WERI-Rb-1 (cell line): ENCODE measurements around the gene NIPA2.
A peak's percentile ranks its signal among the peaks of the same experiment; 100 is the strongest.

Experiments used
- DNase-seq: peaks from one replicate; pipeline ENCODE4 v3.0.0-alpha.2; 2020
- H3K27ac ChIP-seq: fragments of 250-450 bp; sonication (Bioruptor Pico); 2 replicates; pipeline ENCODE4 v1.5.1; 2020; ENCODE audit warnings: mild to moderate bottlenecking, moderate library complexity
- H3K27me3 ChIP-seq: fragments of 250-450 bp; sonication (Bioruptor Pico); 2 replicates; pipeline ENCODE4 v1.5.1; 2021; ENCODE audit warnings: mild to moderate bottlenecking, low read depth, moderate library complexity; ENCODE audit not compliant: insufficient read depth, severe bottlenecking
- H3K36me3 ChIP-seq: fragments of 250-450 bp; sonication (Bioruptor Pico); 2 replicates; pipeline ENCODE4 v1.5.1; 2020; ENCODE audit warnings: mild to moderate bottlenecking, moderate library complexity
- H3K4me3 ChIP-seq: 2 replicates; pipeline ENCODE4 v1.5.1; 2011; ENCODE audit warnings: low read depth, mild to moderate bottlenecking, control low read depth, low read length
- H3K9me3 ChIP-seq: fragments of 250-450 bp; sonication (Bioruptor Pico); 2 replicates; pipeline ENCODE4 v1.5.1; 2021; ENCODE audit warnings: mild to moderate bottlenecking, moderate library complexity; ENCODE audit not compliant: severe bottlenecking
- TF ChIP-seq, protein P1 (sequence below): IDR thresholded peaks from 2 replicates; pipeline ENCODE4 v1.5.1; 2011; ENCODE audit warnings: low read depth, mild to moderate bottlenecking, control low read depth, inconsistent platforms, low read length

Gene NIPA2

DNA sequence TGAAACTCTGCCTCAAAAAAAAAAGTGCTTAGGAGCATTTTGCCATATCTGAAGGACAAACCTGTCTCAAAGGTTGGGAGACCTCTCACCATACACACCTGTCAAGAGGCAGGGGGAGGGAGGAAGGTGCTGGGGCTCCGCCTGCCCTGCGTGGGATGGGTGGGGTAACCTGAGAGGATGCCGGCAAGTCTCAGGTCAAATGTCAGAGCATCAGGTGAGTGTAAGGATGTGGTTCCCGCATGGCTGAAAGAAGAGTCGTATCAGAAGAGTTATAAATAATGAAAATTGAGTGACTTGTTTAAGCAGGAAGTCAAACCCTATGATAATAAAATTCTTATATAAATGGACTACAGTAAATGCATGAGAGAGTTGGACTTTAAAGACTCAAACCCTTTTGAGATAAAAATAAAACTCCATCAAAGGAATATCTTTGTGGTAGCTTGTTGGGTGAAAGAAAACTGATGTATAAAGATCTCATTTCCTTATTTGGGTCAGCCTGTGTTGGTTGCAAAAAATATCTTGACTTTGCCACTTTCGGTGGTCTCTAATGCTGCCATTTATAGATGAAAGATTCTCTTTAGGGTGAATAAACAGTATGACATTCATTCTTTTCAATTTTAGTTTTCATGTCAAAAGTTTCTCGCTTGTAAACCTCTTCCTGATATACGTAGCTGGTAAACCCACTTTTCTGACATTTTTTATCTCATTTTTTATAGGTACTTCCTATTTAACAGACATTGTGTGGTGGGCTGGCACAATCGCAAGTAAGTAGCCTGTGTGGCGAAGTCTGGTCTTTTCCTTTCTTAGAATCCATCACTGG, 28.2 kb upstream of the NIPA2 start:
- DNase-seq: no peak
- H3K27me3 ChIP-seq: no peaks in the 10 kb centered on the region
- no peaks in the 10 kb centered on the region for H3K9me3 ChIP-seq
- H3K27ac ChIP-seq: no peak overlapping the region
- H3K36me3 ChIP-seq: no peaks in the 10 kb centered on the region; the same call in none of the 2 replicates
- no peak overlapping the region for H3K4me3 ChIP-seq
- TF ChIP-seq, protein P1, sequence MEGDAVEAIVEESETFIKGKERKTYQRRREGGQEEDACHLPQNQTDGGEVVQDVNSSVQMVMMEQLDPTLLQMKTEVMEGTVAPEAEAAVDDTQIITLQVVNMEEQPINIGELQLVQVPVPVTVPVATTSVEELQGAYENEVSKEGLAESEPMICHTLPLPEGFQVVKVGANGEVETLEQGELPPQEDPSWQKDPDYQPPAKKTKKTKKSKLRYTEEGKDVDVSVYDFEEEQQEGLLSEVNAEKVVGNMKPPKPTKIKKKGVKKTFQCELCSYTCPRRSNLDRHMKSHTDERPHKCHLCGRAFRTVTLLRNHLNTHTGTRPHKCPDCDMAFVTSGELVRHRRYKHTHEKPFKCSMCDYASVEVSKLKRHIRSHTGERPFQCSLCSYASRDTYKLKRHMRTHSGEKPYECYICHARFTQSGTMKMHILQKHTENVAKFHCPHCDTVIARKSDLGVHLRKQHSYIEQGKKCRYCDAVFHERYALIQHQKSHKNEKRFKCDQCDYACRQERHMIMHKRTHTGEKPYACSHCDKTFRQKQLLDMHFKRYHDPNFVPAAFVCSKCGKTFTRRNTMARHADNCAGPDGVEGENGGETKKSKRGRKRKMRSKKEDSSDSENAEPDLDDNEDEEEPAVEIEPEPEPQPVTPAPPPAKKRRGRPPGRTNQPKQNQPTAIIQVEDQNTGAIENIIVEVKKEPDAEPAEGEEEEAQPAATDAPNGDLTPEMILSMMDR: no peak

DNA sequence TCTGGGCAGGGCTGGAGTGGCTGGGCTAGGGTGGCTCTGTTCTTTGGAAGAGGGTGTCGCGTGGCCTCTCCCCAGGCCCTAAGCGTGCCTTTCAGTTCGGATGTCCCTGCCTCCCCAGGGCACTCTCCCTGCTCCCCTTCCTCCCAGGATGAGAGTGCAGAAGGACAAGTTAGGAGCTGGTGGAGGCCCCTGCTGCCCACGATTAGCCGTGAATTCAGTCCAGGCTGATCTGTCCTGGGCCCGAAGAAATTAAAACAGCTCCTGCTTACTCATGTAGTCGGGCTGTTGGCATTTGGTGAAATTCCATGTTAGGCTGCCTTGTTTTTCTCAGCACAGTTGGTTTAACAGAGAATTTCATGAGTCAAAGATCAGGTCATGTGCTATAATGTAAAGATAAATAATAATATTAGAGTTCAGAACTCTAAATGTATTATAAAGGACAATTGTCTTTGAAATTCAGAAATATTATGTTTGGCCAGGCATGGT, 27.6 kb upstream of the NIPA2 start:
- Histone ChIP-seq H3K4me3 (no peak overlapping the region), H3K27ac (no peak overlapping the region), H3K27me3 (no peaks in the 10 kb centered on the region), H3K9me3 (no peaks in the 10 kb centered on the region), H3K36me3 (no peaks in the 10 kb centered on the region; the same call in none of the 2 replicates)
- DNase-seq: no peak
- TF ChIP-seq, protein P1: no peak

DNA sequence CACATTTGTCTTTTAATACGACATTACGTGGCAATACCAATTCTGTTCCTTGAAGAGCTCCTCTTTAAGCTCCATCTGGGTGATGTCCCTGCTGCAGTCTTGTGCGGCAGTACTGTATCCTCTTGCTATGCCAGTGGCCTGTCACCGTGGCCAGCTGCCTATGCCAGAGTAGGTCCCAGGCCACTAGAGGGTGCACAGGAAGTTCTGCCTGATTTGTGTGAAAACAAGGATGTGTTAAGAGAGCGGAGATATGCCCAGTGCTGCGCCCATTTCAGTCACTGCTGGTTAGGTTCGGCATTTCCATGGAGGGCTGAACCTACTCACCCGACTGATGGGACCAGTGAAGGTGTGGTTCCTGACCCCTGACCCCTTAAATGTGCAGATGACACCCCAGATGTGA, 26.8 kb upstream of the NIPA2 start:
- DNase-seq: peak; percentile 44
- Histone ChIP-seq H3K27ac (no peak overlapping the region), H3K27me3 (no peaks in the 10 kb centered on the region), H3K36me3 (no peaks in the 10 kb centered on the region; the same call in none of the 2 replicates), H3K9me3 (no peaks in the 10 kb centered on the region), H3K4me3 (no peak overlapping the region)
- TF ChIP-seq, protein P1: peak; percentile 39; the same call in 1 of the 2 replicates

DNA sequence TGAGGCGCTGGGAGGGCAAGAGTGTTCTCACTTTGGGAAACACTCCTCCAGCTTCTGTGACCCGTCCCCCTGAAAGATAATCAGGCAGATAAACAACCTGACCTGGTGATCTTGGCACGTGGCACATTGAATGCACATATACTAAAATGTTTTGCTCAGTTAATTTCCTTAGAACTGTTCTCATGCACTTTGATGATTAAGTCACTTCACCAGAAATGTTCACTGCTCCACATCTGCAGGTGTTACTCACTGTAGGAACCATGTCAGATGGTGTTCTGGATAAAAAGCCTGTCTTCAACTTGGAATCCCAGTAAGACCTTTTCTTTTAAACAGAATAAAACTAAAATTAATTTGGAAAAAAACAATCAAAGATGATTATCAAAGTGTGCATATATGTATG, 24.6 kb upstream of the NIPA2 start:
- TF ChIP-seq, protein P1: no peak
- H3K36me3 ChIP-seq: no peaks in the 10 kb centered on the region; the same call in none of the 2 replicates
- no peaks in the 10 kb centered on the region for H3K27me3 ChIP-seq
- H3K4me3 ChIP-seq: no peak overlapping the region
- no peak overlapping the region for H3K27ac ChIP-seq
- no peaks in the 10 kb centered on the region for H3K9me3 ChIP-seq
- no peak for DNase-seq

GRCh38 chr15:22815766-22816165, 22.7 kb upstream of the NIPA2 start:
- H3K36me3 ChIP-seq: peaks cover 3% of the 10 kb centered on the region
- H3K27me3 ChIP-seq: no peaks in the 10 kb centered on the region
- no peak overlapping the region for H3K4me3 ChIP-seq
- no peak for DNase-seq
- no peaks in the 10 kb centered on the region for H3K9me3 ChIP-seq
- TF ChIP-seq, protein P1: no peak
- H3K27ac ChIP-seq: no peak overlapping the region
